Lung (tissue), 12 donors: Measurements from ENCODE around the gene GALM. TPM values are rescaled to one million over a fixed set of nuclear protein-coding genes. Genes with fewer than 3 reads are reported as not detected.
A peak's percentile ranks its signal among the peaks of the same experiment; 100 is the strongest.

ENCODE experiments used
- ATAC-seq: fragments of 200-7000 bp; cut with Tn5 transposase; one replicate; pipeline ENCODE4 v1.9.1; 2020; ENCODE audit warnings: moderate number of reproducible peaks; ENCODE audit not compliant: insufficient read depth, low FRiP score
- DNase-seq, 3 donors: peaks; one replicate each; pipeline ENCODE4 v3.0.0-alpha.2; 2013 to 2017
- H3K27ac ChIP-seq, 2 donors: one replicate each; pipeline ENCODE4 v1.5.1; 2013; ENCODE audit warnings: mild to moderate bottlenecking in 2 of 2, moderate library complexity in 2 of 2, control low read depth in 1 of 2, inconsistent platforms in 1 of 2, low read depth in 1 of 2, low read length in 1 of 2
- H3K27me3 ChIP-seq, 3 donors: one replicate each; pipeline ENCODE4 v1.5.1; 2013; ENCODE audit warnings: low read length in 2 of 3; ENCODE audit not compliant: control insufficient read depth in 3 of 3, insufficient read depth in 3 of 3
- H3K36me3 ChIP-seq, 4 donors: one replicate each; pipeline ENCODE4 v1.5.1; 2013; ENCODE audit warnings: low read length in 4 of 4, mild to moderate bottlenecking in 1 of 4, moderate library complexity in 1 of 4; ENCODE audit not compliant: control insufficient read depth in 4 of 4, insufficient read depth in 4 of 4
- H3K4me1 ChIP-seq, 5 donors: one replicate each; pipeline ENCODE4 v1.5.1; 2013; ENCODE audit warnings: low read length in 5 of 5, mild to moderate bottlenecking in 2 of 5, moderate library complexity in 1 of 5; ENCODE audit not compliant: control insufficient read depth in 5 of 5, insufficient read depth in 5 of 5
- H3K4me3 ChIP-seq: one replicate; pipeline ENCODE4 v1.5.1; 2013; ENCODE audit warnings: mild to moderate bottlenecking, control low read depth, moderate library complexity
- H3K9ac ChIP-seq, 2 donors: one replicate each; pipeline ENCODE4 v1.5.1; 2013; ENCODE audit warnings: low read length in 2 of 2, control low read depth in 1 of 2; ENCODE audit not compliant: insufficient read depth in 1 of 2
- H3K9me3 ChIP-seq, 4 donors: one replicate each; pipeline ENCODE4 v1.5.1; 2013; ENCODE audit warnings: low read length in 3 of 4, mild to moderate bottlenecking in 1 of 4, moderate library complexity in 1 of 4; ENCODE audit not compliant: control insufficient read depth in 4 of 4, insufficient read depth in 3 of 4
- WGBS, 2 donors: extraction: QIAGEN DNeasy Blood & Tissue Kit; methylation state at CpG; one replicate each; pipeline ENCODE4 v1.1.7; 2013; 5-methylcytosine and 5-hydroxymethylcytosine counted together
- polyA plus RNA-seq, 2 donors: library from polyadenylated mRNA; stranded (reverse); fragments of 200-250 nt; gene quantifications; one replicate each; pipeline ENCODE4 v1.2.1, GENCODE V29; 2013
- total RNA-seq, 2 donors: library from RNA; depleted of rRNA in 1 of 2; stranded (reverse); fragments of >200 nt in 1 of 2; gene quantifications; one replicate each; pipeline ENCODE4 v1.2.1, GENCODE V29; 2014 to 2021
- TF ChIP-seq, protein P1 (sequence below): IDR thresholded peaks from 2 replicates; pipeline ENCODE4 v1.5.1; 2012; ENCODE audit warnings: mild to moderate bottlenecking; ENCODE audit errors: control extremely low read depth, extremely low read depth
- donor health status: control.
- donor health status: control.
- donor health status: Bipolar disorder and iron deficiency.
- donor health status: healthy.
- donor health status: DM: yes; HTN: yes; CAD: no.

Gene GALM
- total and polyA plus RNA-seq, 4 donors: 7.6 to 25.5 (median 14.1) TPM

GRCh38 chr2:38720613-38721241 is 54.8 kb downstream of the GALM start:
- DNase-seq (peak; percentile 96 to 99 (median 99)), ATAC-seq (peak; percentile 54)
- 39 to 79% methylated on average over 4 of the region's 4 CpGs for WGBS, 2 donors
- peaks cover 0 to 14% (median 3%) of the 10 kb centered on the region in 5 donors for H3K4me1 ChIP-seq
- no peak overlapping the region for H3K4me3 ChIP-seq
- peak overlapping the region; percentile 68 to 73 for H3K27ac ChIP-seq
- TF ChIP-seq, protein P1, sequence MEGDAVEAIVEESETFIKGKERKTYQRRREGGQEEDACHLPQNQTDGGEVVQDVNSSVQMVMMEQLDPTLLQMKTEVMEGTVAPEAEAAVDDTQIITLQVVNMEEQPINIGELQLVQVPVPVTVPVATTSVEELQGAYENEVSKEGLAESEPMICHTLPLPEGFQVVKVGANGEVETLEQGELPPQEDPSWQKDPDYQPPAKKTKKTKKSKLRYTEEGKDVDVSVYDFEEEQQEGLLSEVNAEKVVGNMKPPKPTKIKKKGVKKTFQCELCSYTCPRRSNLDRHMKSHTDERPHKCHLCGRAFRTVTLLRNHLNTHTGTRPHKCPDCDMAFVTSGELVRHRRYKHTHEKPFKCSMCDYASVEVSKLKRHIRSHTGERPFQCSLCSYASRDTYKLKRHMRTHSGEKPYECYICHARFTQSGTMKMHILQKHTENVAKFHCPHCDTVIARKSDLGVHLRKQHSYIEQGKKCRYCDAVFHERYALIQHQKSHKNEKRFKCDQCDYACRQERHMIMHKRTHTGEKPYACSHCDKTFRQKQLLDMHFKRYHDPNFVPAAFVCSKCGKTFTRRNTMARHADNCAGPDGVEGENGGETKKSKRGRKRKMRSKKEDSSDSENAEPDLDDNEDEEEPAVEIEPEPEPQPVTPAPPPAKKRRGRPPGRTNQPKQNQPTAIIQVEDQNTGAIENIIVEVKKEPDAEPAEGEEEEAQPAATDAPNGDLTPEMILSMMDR: no peak
- peaks cover 0 to 2% (median 0%) of the 10 kb centered on the region in 4 donors for H3K9me3 ChIP-seq
- no peak overlapping the region for H3K9ac ChIP-seq
- H3K27me3 ChIP-seq: no peaks in the 10 kb centered on the region
- no peaks in the 10 kb centered on the region for H3K36me3 ChIP-seq

DNA sequence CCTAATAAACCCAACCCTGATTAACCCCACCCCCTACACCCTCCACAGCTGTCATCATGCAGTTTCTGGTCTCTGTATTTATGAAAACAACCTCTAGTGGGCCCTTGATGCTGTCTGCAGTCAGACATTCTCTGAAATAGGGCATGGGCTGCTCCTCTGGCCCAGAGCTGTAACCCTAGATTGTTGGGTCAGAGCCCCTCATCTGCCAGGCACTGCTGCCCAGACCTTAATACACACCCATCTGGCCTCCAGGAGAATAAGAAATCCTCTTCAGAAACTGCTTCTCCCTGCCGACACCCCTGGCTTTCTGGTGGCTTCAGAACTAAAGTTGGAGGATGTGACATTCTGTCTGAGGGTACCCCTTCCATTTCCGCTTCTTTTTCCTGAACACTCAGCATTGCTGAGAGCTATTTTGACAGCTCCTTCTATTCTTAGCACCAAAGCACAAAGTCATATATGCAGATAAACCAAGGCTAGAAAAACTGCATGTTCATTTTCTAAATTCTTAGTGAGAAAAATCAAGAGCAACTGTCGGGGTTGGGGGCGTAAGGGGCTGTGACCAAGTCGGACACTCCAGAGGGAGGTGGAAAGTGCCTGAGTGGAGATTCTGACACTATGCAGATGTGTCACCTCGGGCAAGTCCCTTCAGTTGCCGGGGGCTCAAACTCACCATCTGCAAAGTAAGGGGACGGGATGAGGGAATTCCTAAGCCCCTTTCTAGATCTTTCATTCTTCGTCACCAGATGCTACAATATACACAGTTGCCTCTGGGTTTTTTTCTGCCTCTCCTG is 56.6 kb downstream of the GALM start:
- no peak for ATAC-seq
- Histone ChIP-seq H3K27me3 (no peaks in the 10 kb centered on the region), H3K4me3 (no peak overlapping the region), H3K9ac (no peak overlapping the region), H3K27ac (peak overlapping the region; percentile 53 to 84), H3K9me3 (peaks cover 0 to 2% (median 0%) of the 10 kb centered on the region in 4 donors), H3K4me1 (peaks cover 0 to 14% (median 3%) of the 10 kb centered on the region in 5 donors), H3K36me3 (no peaks in the 10 kb centered on the region)
- 43 to 65% methylated on average over 9 of the region's 9 CpGs for WGBS, 2 donors
- TF ChIP-seq, protein P1: no peak
- no peak for DNase-seq

- Histone ChIP-seq H3K27ac (peak overlapping the region in 1 of 2 donors; percentile 84), H3K4me3 (no peak overlapping the region), H3K9me3 (peaks cover 0 to 2% (median 0%) of the 10 kb centered on the region in 4 donors), H3K4me1 (peaks cover 0 to 14% (median 3%) of the 10 kb centered on the region in 5 donors), H3K27me3 (no peaks in the 10 kb centered on the region), H3K9ac (no peak overlapping the region), H3K36me3 (no peaks in the 10 kb centered on the region)
- TF ChIP-seq, protein P1: no peak
- ATAC-seq: no peak
- 93 to 95% methylated on average over 7 of the region's 7 CpGs for WGBS, 2 donors
- DNase-seq: no peak
Measured at GRCh38 chr2:38723173-38723572, 57.3 kb downstream of the GALM start.
